PC-3 (cell line): ENCODE measurements around the gene SAMD4A. TPM values are rescaled to one million over a fixed set of nuclear protein-coding genes. Genes with fewer than 3 reads are reported as not detected.

ENCODE experiments used
- ATAC-seq: fragments of 200-7000 bp; cut with Tn5 transposase; 2 replicates; pipeline ENCODE4 v1.9.1; 2020; ENCODE audit warnings: mild to moderate bottlenecking, moderate library complexity
- BruUV-seq: library from RNA; stranded (reverse); fragments of 400-500 nt; replicated peaks from 2 replicates; lab custom pipeline; 2021; lab: Mats Ljungman, UMichigan
- CTCF ChIA-PET: fragments of 300-600 bp; sonication (Branson Sonifier 250); formaldehyde crosslinking; loops from one replicate; lab custom pipeline; 2022; ENCODE audit warnings: antibody characterized with exemption; lab: Charles Lee
- POLR2A ChIA-PET: fragments of 300-600 bp; sonication (Branson Sonifier 250); formaldehyde crosslinking; loops from one replicate; lab custom pipeline; 2022; ENCODE audit warnings: antibody characterized with exemption; ENCODE audit not compliant: unreplicated experiment; lab: Charles Lee
- DNase-seq: peaks from one replicate; pipeline ENCODE4 v3.0.0-alpha.2; 2015
- H2AFZ ChIP-seq: fragments of 300-600 bp; sonication (generic); 2 replicates; pipeline ENCODE4 v1.6.0; 2016; ENCODE audit warnings: antibody characterized with exemption, low read length
- H3F3A ChIP-seq: fragments of 300-600 bp; sonication (generic); one replicate; pipeline ENCODE4 v1.6.0; 2017; ENCODE audit warnings: antibody characterized with exemption, low read length, control low read depth, mild to moderate bottlenecking; ENCODE audit not compliant: unreplicated experiment
- H3K27ac ChIP-seq: fragments of 300-600 bp; sonication (generic); 2 replicates; pipeline ENCODE4 v1.5.1; 2016; ENCODE audit warnings: mild to moderate bottlenecking, low read length
- H3K27me3 ChIP-seq: fragments of 300-600 bp; sonication (generic); 2 replicates; pipeline ENCODE4 v1.6.1; 2016; ENCODE audit warnings: low read length, mixed read lengths
- H3K36me3 ChIP-seq: fragments of 300-600 bp; sonication (generic); 2 replicates; pipeline ENCODE4 v1.6.1; 2016; ENCODE audit warnings: low read depth, mixed run types, low read length, mixed read lengths
- H3K4me1 ChIP-seq: fragments of 300-600 bp; sonication (generic); 2 replicates; pipeline ENCODE4 v1.5.1; 2016; ENCODE audit warnings: low read length; ENCODE audit not compliant: insufficient read depth
- H3K4me2 ChIP-seq: fragments of 300-600 bp; sonication (generic); 2 replicates; pipeline ENCODE4 v1.6.0; 2016; ENCODE audit warnings: low read length
- H3K4me3 ChIP-seq: fragments of 300-600 bp; sonication (generic); 2 replicates; pipeline ENCODE4 v1.5.1; 2016; ENCODE audit warnings: mild to moderate bottlenecking, low read length, mixed read lengths
- H3K79me2 ChIP-seq: fragments of 300-600 bp; sonication (generic); 2 replicates; pipeline ENCODE4 v1.6.1; 2017; ENCODE audit warnings: low read length, mixed read lengths
- H3K9ac ChIP-seq: fragments of 300-600 bp; sonication (generic); 2 replicates; pipeline ENCODE4 v1.6.0; 2016; ENCODE audit warnings: mild to moderate bottlenecking, low read length
- H3K9me2 ChIP-seq: fragments of 300-600 bp; sonication (generic); replicated peaks from 2 replicates; pipeline ENCODE4 v1.6.1; 2016; ENCODE audit warnings: mixed run types, low read length, mixed read lengths
- H3K9me3 ChIP-seq: fragments of 300-600 bp; sonication (generic); 2 replicates; pipeline ENCODE4 v1.6.1; 2016; ENCODE audit warnings: low read length, mixed read lengths
- H4K20me1 ChIP-seq: fragments of 300-600 bp; sonication (generic); 2 replicates; pipeline ENCODE4 v1.6.1; 2016; ENCODE audit warnings: low read length, mixed read lengths
- CTCF ChIP-seq: fragments of 300-600 bp; sonication (generic); conservative IDR thresholded peaks from 2 replicates; pipeline ENCODE4 v1.5.1; 2017; ENCODE audit warnings: antibody characterized with exemption, low read depth, mild to moderate bottlenecking, low read length
- EZH2 ChIP-seq: fragments of 300-600 bp; sonication (generic); IDR thresholded peaks from one replicate; pipeline ENCODE4 v1.6.1; 2017; ENCODE audit warnings: antibody characterized with exemption, mild to moderate bottlenecking, low read length; ENCODE audit not compliant: unreplicated experiment
- EZH2phosphoT487 ChIP-seq: fragments of 300-600 bp; sonication (generic); IDR thresholded peaks from 2 replicates; pipeline ENCODE4 v1.6.1; 2018; ENCODE audit warnings: mild to moderate bottlenecking, antibody characterized with exemption, low read length, borderline replicate concordance
- intact Hi-C: fragments of 100-400 bp; cut with micrococcal nuclease; formaldehyde crosslinking; loops from 2 replicates; pipeline ENCODE4 v1.9.0; 2023
- total RNA-seq: library from RNA; depleted of rRNA; stranded (reverse); fragments of >200 nt; gene quantifications from 2 replicates; pipeline ENCODE4 v1.2.3, GENCODE V29; 2014

Gene SAMD4A
- total RNA-seq, 1 experiment from 2014 or later: 42.9 TPM

- no TSS peak for BruUV-seq
- no peak for ATAC-seq
- no peak overlapping the region for H3K9ac ChIP-seq
- no peaks in the 10 kb centered on the region for H3K27me3 ChIP-seq
- no peaks in the 10 kb centered on the region for H3K79me2 ChIP-seq
- intact Hi-C loops: no loop called here
- CTCF ChIA-PET: interaction anchor here (0.7 kb wide), 1 partner anchor 124 kb away, joined by 5 read pairs; no protein-coding TSS in a partner anchor
- TF ChIP-seq CTCF: no peak
- no peak for TF ChIP-seq EZH2
- no peak for TF ChIP-seq EZH2phosphoT487
- POLR2A ChIA-PET: no interaction called here
- no peaks in the 10 kb centered on the region for H3K9me2 ChIP-seq
- no peaks in the 10 kb centered on the region for H3K4me1 ChIP-seq
- H3K36me3 ChIP-seq: no peaks in the 10 kb centered on the region
- no peaks in the 10 kb centered on the region for H3F3A ChIP-seq
- H3K4me2 ChIP-seq: no peak overlapping the region
- no peak overlapping the region for H3K27ac ChIP-seq
- no peak for DNase-seq
- H3K9me3 ChIP-seq: no peaks in the 10 kb centered on the region
- no peaks in the 10 kb centered on the region for H4K20me1 ChIP-seq
- H2AFZ ChIP-seq: no peak overlapping the region
- no peak overlapping the region for H3K4me3 ChIP-seq
These were observed 267.8 kb downstream of the SAMD4A start for GRCh38 chr14:54834727-54835126.

GRCh38 chr14:54836231-54836630 is 269.3 kb downstream of the SAMD4A start:
- Histone ChIP-seq H3K36me3 (peaks cover 3% of the 10 kb centered on the region), H3K4me2 (no peak overlapping the region), H3K9me3 (no peaks in the 10 kb centered on the region), H3F3A (no peaks in the 10 kb centered on the region), H3K4me1 (no peaks in the 10 kb centered on the region), H3K27me3 (no peaks in the 10 kb centered on the region), H3K9ac (no peak overlapping the region), H3K9me2 (no peaks in the 10 kb centered on the region), H4K20me1 (no peaks in the 10 kb centered on the region), H2AFZ (no peak overlapping the region), H3K27ac (no peak overlapping the region), H3K4me3 (no peak overlapping the region), H3K79me2 (no peaks in the 10 kb centered on the region)
- DNase-seq (no peak), ATAC-seq (no peak)
- BruUV-seq: no TSS peak
- POLR2A ChIA-PET: no interaction called here
- intact Hi-C loops: no loop called here
- CTCF ChIA-PET: no interaction called here
- no peak for TF ChIP-seq EZH2phosphoT487

DNA sequence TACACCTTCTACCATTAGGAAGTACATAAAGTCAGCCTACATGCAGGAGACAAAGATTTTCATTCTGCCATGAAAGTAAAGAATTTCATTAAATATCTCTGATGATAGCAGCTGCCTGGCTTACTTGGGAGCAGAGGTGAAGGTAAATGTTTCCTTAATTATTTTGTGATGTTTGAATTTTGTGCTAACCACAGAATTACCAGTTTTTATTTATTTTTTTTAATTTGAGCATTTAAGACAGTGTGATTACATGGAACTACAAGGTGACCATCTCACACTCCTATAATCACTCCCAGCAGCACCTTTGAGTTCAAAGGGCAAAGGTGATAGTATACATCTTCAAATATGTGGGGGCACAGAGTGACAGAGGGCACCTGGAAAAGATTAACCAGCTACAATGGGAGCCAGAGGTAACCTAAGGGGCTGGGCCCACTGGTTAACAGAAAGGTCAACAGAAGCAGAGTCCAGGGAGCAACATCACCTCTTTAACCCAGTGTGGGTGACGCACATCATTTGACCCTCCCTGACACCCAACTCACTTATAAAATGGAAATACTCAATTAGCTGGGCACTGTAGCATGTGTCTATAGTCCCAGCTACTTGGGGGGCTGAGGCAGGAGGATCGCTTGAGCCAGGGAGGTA is 270.7 kb downstream of the SAMD4A start:
- Histone ChIP-seq H3K27me3 (no peaks in the 10 kb centered on the region), H3K36me3 (peaks cover 3% of the 10 kb centered on the region), H3K9ac (no peak overlapping the region), H3F3A (no peaks in the 10 kb centered on the region), H3K9me2 (no peaks in the 10 kb centered on the region), H3K4me3 (no peak overlapping the region), H2AFZ (no peak overlapping the region), H3K79me2 (no peaks in the 10 kb centered on the region), H4K20me1 (no peaks in the 10 kb centered on the region), H3K27ac (no peak overlapping the region), H3K4me1 (no peaks in the 10 kb centered on the region), H3K4me2 (no peak overlapping the region), H3K9me3 (no peaks in the 10 kb centered on the region)
- no peak for ATAC-seq
- POLR2A ChIA-PET: no interaction called here
- CTCF ChIA-PET: no interaction called here
- TF ChIP-seq EZH2 (no peak), EZH2phosphoT487 (no peak)
- BruUV-seq: no TSS peak
- DNase-seq: no peak
- intact Hi-C loops: no loop called here
